Kidney (tissue), 14 donors: ENCODE data around the gene KCNQ5. TPM values are rescaled to one million over a fixed set of nuclear protein-coding genes. Genes with fewer than 3 reads are reported as not detected.

ENCODE experiments used
- DNase-seq, 5 donors: peaks; one replicate each; pipeline ENCODE4 v3.0.0-alpha.2; 2013 to 2020
- FAIRE-seq: peaks from 2 replicates; lab custom pipeline; 2012; peaks lifted over from hg19 to GRCh38; lab: Jason Lieb, UNC
- H3K27ac ChIP-seq, 2 donors: one replicate each; pipeline ENCODE4 v1.7.0; 2013; ENCODE audit warnings: low read depth in 2 of 2, low read length in 2 of 2, inconsistent platforms in 1 of 2
- H3K27me3 ChIP-seq: one replicate; pipeline ENCODE4 v1.7.1; 2013; ENCODE audit warnings: low read length, inconsistent platforms; ENCODE audit not compliant: control insufficient read depth, insufficient read depth
- H3K36me3 ChIP-seq, 3 donors: one replicate each; pipeline versions ENCODE4 v1.7.0 to v1.7.1; 2013; ENCODE audit warnings: low read length in 3 of 3, control low read depth in 1 of 3, inconsistent platforms in 1 of 3; ENCODE audit not compliant: insufficient read depth in 3 of 3, control insufficient read depth in 2 of 3
- H3K4me1 ChIP-seq, 3 donors: one replicate each; pipeline versions ENCODE4 v1.7.0 to v1.7.1; 2013; ENCODE audit warnings: low read length in 3 of 3, inconsistent platforms in 1 of 3, low read depth in 1 of 3; ENCODE audit not compliant: control insufficient read depth in 2 of 3, insufficient read depth in 2 of 3
- H3K4me3 ChIP-seq, 3 donors: one replicate each; pipeline versions ENCODE4 v1.7.0 to v1.8.1; 2013; ENCODE audit warnings: low read length in 3 of 3, control low read depth in 1 of 3, inconsistent platforms in 1 of 3
- H3K9ac ChIP-seq, 3 donors: one replicate each; pipeline versions ENCODE4 v1.7.0 to v1.7.1; 2013; ENCODE audit warnings: low read length in 3 of 3, control low read depth in 1 of 3, inconsistent platforms in 1 of 3
- H3K9me3 ChIP-seq, 3 donors: one replicate each; pipeline versions ENCODE4 v1.7.0 to v1.7.1; 2013; ENCODE audit warnings: low read length in 3 of 3, control low read depth in 1 of 3, inconsistent platforms in 1 of 3; ENCODE audit not compliant: control insufficient read depth in 2 of 3, insufficient read depth in 1 of 3
- intact Hi-C: fragments of 100-400 bp; cut with DNase I; formaldehyde crosslinking; loops from one replicate; pipeline ENCODE4 v1.11.1; 2022
- polyA plus RNA-seq: library from polyadenylated mRNA; stranded (reverse); fragments of 350-450 nt; fragmentation: Illumina TruSeq; extraction: RNeasy Lipid Tissue Mini Kit (QIAGEN cat#74804); gene quantifications from one replicate; pipeline ENCODE4 v1.2.3, GENCODE V29; 2014; ENCODE audit warnings: low read depth, low replicate concordance; ENCODE audit not compliant: insufficient read depth
- total RNA-seq: library from RNA; stranded (reverse); fragmentation: NEBNext Ultra II Directional; extraction: Animal tissue kit (Norgen Biotek cat#: 25700); gene quantifications from one replicate; pipeline ENCODE4 v1.2.1, GENCODE V29; 2021
- TF ChIP-seq, protein P1 (sequence below): IDR thresholded peaks from 3 replicates; pipeline ENCODE4 v1.5.1; 2012; ENCODE audit warnings: mild to moderate bottlenecking, moderate library complexity, borderline replicate concordance; ENCODE audit not compliant: insufficient read depth; ENCODE audit errors: extremely low read depth
- donor health status: control.
- donor health status: control.
- donor health status: control.
- donor health status: control.
- donor health status: control.
- donor health status: DM: yes; HTN: yes; CAD: no.
- donor health status: Normal renal cell carcinoma (clear cell type).

Gene KCNQ5
- total and polyA plus RNA-seq, 2 donors from 2014 or later: 0.50 TPM; not detected in 1

DNA sequence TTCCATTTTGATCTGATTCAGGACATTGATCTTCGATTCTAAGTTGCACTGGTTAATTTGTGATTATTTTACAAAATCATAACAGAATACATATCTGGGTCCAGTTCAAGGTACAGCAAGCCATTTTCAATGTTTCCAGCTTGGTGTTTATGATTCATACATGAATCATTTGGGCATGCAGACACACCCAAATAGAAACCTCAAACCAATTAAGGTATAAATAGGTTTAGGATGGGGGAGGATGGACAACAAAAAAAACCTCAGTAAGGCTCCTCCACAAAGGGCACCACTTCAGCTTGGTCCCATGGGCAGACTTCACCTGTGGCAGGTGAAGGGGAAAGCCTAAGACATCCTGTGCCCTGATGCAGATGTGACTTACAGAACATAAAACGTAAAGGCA, 410.7 kb downstream of the KCNQ5 start:
- DNase-seq (no peak), FAIRE-seq (no peak)
- H3K9ac ChIP-seq: no peak overlapping the region
- H3K27me3 ChIP-seq: no peaks in the 10 kb centered on the region
- no peaks in the 10 kb centered on the region for H3K4me1 ChIP-seq
- no peaks in the 10 kb centered on the region for H3K36me3 ChIP-seq
- no peaks in the 10 kb centered on the region for H3K9me3 ChIP-seq
- no peak overlapping the region for H3K27ac ChIP-seq
- TF ChIP-seq, protein P1, sequence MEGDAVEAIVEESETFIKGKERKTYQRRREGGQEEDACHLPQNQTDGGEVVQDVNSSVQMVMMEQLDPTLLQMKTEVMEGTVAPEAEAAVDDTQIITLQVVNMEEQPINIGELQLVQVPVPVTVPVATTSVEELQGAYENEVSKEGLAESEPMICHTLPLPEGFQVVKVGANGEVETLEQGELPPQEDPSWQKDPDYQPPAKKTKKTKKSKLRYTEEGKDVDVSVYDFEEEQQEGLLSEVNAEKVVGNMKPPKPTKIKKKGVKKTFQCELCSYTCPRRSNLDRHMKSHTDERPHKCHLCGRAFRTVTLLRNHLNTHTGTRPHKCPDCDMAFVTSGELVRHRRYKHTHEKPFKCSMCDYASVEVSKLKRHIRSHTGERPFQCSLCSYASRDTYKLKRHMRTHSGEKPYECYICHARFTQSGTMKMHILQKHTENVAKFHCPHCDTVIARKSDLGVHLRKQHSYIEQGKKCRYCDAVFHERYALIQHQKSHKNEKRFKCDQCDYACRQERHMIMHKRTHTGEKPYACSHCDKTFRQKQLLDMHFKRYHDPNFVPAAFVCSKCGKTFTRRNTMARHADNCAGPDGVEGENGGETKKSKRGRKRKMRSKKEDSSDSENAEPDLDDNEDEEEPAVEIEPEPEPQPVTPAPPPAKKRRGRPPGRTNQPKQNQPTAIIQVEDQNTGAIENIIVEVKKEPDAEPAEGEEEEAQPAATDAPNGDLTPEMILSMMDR: no peak
- no peak overlapping the region for H3K4me3 ChIP-seq
- intact Hi-C loops: no loop called here

DNA sequence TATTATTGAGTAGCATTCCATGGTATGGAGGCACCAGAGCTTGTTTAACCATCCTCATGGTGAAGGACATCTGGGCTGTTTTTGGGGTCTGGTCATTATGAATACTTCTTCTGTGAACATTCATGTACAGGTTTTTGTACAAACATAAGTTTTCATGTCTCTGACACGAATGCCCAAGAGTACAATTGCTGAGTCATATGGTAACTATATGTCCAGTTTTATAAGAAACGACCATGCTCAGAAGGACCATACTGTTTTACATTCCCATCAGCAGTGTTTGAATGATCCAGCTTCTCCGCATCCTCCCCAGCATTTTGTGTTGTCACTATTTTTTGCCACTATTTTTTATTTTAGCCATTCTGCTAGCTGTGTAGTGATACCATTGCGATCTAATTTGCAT, 414.8 kb downstream of the KCNQ5 start:
- no peak overlapping the region for H3K27ac ChIP-seq
- H3K36me3 ChIP-seq: no peaks in the 10 kb centered on the region
- H3K4me1 ChIP-seq: no peaks in the 10 kb centered on the region
- intact Hi-C loops: no loop called here
- peaks cover 0 to 5% (median 0%) of the 10 kb centered on the region in 3 donors for H3K9me3 ChIP-seq
- H3K27me3 ChIP-seq: no peaks in the 10 kb centered on the region
- FAIRE-seq: no peak
- H3K4me3 ChIP-seq: no peak overlapping the region
- no peak for DNase-seq
- no peak overlapping the region for H3K9ac ChIP-seq
- TF ChIP-seq, protein P1: no peak

DNA sequence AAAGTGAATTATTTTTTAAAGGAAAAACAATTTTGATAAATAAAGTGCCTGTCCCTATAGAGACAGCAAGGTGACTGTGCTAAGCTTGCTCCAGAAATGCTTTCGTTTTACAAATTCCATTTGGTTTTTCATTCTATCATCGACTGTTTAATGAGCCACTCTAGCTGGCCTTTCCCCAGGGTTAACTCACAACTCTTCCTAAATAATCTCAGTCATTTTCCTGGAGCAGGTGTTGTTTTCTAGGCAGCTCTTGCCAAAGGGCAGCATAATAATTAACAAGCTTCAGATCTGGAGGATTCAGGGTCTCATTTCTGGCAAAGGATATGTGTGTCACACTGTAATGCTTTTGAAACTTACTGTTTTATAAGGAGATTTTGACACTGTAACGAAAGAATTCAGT, 419.2 kb downstream of the KCNQ5 start:
- H3K4me3 ChIP-seq: peak overlapping the region in 2 of 3 donors; percentile 14 to 33
- H3K36me3 ChIP-seq: no peaks in the 10 kb centered on the region
- intact Hi-C loops: no loop called here
- H3K27me3 ChIP-seq: no peaks in the 10 kb centered on the region
- FAIRE-seq: no peak
- DNase-seq: peak in 2 of 5 donors; percentile 13 to 26
- no peak overlapping the region for H3K27ac ChIP-seq
- TF ChIP-seq, protein P1: no peak
- peaks cover 0 to 5% (median 0%) of the 10 kb centered on the region in 3 donors for H3K9me3 ChIP-seq
- no peak overlapping the region for H3K9ac ChIP-seq
- no peaks in the 10 kb centered on the region for H3K4me1 ChIP-seq

DNA sequence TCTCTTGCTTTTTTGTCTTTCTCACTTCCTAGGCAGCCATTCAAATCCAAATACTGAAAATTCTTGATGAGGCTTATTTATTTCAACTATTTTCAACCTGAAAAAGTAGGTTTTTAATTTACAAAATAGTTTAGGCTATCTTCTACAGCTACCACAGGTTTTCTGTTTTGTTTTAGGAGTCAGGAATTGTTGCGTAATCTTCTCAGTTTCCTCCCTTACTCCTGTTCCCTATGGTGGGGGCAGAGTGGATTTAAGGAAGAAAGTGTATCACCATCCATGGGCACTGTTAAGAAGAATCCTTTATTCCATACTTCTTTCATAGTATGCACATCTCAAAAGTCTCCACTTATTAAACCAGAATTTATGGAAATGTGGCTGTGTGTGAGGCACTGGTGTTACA, 421.0 kb downstream of the KCNQ5 start:
- Histone ChIP-seq H3K4me1 (no peaks in the 10 kb centered on the region), H3K9ac (no peak overlapping the region), H3K4me3 (no peak overlapping the region), H3K27me3 (no peaks in the 10 kb centered on the region), H3K27ac (no peak overlapping the region), H3K9me3 (peaks cover 0 to 5% (median 0%) of the 10 kb centered on the region in 3 donors), H3K36me3 (no peaks in the 10 kb centered on the region)
- intact Hi-C loops: no loop called here
- TF ChIP-seq, protein P1: no peak
- FAIRE-seq: no peak
- no peak for DNase-seq
